NOMO-1 treated with dmso at 0.1 percent for 144 hours (cell line): ENCODE data around the gene EGLN1.

ENCODE experiments used
- DNase-seq: peaks from one replicate; lab custom pipeline; 2025; ENCODE audit not compliant: unreplicated experiment; lab: John Stamatoyannopoulos, UW

Gene EGLN1

GRCh38 chr1:231334079-231334666 is 87.9 kb downstream of the EGLN1 start:
- DNase-seq: no peak

GRCh38 chr1:231332761-231333160 is 89.3 kb downstream of the EGLN1 start:
- no peak for DNase-seq

GRCh38 chr1:231329483-231329882 is 92.6 kb downstream of the EGLN1 start:
- DNase-seq: no peak

GRCh38 chr1:231327617-231328016 is 94.5 kb downstream of the EGLN1 start:
- DNase-seq: no peak

- DNase-seq: no peak
Observed at GRCh38 chr1:231326248-231326647, 95.8 kb downstream of the EGLN1 start.

GRCh38 chr1:231324660-231325059 is 97.4 kb downstream of the EGLN1 start:
- DNase-seq: no peak

- no peak for DNase-seq
Observed at GRCh38 chr1:231322880-231323530, 99.1 kb downstream of the EGLN1 start.

GRCh38 chr1:231319080-231319479 is 103.0 kb downstream of the EGLN1 start:
- DNase-seq: no peak

- no peak for DNase-seq
Observed at GRCh38 chr1:231318568-231318967, 103.5 kb downstream of the EGLN1 start.

- no peak for DNase-seq
Observed at GRCh38 chr1:231318015-231318355, 104.1 kb downstream of the EGLN1 start.

GRCh38 chr1:231317306-231318014 is 104.6 kb downstream of the EGLN1 start:
- DNase-seq: no peak

GRCh38 chr1:231315887-231316286 is 106.2 kb downstream of the EGLN1 start:
- peak; percentile 32 for DNase-seq
